Thyroid gland (tissue), 4 donors: ENCODE data around the gene ITGAE.

Source experiments
- CTCF ChIP-seq, 6 experiments: fragments of 200-600 bp in 3 of 6; fragments of 450-650 bp in 3 of 6; sonication (generic) in 3 of 6; IDR thresholded peaks; one replicate each; pipeline ENCODE4 v1.5.1; 2016 to 2019; ENCODE audit warnings: antibody characterized with exemption in 6 of 6, mild to moderate bottlenecking in 2 of 6, inconsistent platforms in 1 of 6, moderate library complexity in 1 of 6
- POLR2A ChIP-seq, 2 donors: fragments of 450-650 bp; IDR thresholded peaks; one replicate each; pipeline ENCODE4 v1.6.1; 2017; ENCODE audit warnings: antibody characterized with exemption in 2 of 2, mild to moderate bottlenecking in 2 of 2, moderate library complexity in 1 of 2

- no peak for TF ChIP-seq CTCF (IDR thresholded peaks at IDR 0.05)
- no peak for TF ChIP-seq POLR2A (IDR thresholded peaks at IDR 0.05)
These were observed 50.1 kb downstream of the ITGAE start for GRCh38 chr17:3750926-3751325.
